ENCODE data around the gene ROR2.
A peak's percentile ranks its signal among the peaks of the same experiment; 100 is the strongest.

Gene ROR2

DNA sequence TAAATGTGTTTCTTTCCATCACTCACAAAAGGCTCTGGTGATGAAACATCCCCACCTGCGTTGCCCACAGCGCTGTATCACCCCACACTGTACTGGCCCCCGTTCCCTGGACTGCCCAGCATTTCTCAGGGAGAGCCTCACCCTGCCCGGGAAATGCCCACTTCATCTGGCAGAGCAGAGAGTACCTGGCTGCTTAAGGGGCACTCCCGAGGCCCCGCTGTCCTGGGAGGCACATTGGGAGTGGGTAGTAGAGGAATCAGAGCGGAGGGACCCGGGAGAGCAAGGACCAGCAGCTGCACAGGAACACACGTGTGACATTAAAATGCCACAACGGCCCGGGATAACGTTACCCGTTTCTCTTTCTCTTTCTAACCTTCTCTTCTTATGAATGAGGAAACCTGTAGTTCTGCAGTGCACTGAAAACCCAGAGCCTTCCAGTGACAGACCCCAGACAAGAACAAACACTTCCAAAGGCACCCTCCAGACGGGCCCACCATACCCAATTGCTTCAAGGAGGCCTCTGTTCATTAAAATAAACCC is 110.0 kb downstream of the ROR2 start:
- DNase-seq: no peak

DNA sequence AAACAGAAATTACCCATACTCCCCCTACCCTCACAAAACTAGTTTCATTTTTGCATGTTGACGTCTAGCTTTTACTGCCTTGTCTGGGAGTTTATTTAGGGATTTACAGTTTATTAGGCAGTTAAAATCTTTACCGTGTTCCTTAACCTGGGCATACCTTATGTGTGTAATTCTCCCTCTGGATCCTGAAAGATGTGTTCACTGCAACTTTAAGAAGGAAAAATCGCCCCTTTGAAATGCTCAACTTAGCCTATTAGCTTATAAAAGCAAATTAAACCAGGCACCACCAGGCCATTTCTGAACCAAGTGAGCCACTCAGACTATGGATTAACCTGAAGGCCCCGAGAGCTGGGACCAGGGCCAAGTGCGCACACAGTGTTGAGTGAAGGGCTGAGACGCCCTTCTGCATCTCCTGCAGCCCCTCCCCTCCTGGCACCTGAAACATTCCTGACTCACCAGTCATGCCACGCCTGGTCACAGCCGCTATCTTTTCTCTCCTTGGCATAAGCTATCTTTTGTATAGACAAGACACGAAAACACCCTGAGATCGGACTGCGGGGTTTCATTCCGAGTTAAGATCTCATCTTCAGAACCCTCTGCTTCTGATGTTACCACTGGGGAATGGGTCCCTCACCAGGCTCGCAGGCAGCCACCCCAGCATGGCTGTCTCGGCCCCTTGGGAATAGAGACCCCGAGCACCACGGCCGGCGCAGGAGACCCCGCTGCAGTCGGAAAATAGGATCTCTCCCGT is 111.9 kb downstream of the ROR2 start:
- peak; percentile 67 for DNase-seq

DNA sequence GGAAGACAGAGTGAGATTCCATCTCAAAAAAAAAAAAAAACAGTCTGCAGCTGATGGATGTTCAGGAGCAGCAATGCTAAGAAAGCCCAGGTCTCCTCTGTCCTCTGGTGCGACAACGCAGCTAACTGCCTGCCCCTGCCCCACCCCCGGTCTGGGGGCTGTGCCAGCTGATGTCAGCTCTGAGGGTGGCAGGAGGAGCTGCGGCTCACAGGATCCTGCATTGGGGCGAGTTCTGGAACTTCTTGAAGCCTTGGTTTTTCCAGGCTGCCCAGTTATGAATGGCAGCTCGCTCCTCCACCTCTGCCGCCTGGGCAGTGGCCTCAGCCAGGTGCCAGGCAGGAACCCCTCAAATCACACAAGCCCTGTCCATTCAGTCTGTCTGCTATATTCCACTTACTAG is 113.5 kb downstream of the ROR2 start:
- no peak for DNase-seq

DNA sequence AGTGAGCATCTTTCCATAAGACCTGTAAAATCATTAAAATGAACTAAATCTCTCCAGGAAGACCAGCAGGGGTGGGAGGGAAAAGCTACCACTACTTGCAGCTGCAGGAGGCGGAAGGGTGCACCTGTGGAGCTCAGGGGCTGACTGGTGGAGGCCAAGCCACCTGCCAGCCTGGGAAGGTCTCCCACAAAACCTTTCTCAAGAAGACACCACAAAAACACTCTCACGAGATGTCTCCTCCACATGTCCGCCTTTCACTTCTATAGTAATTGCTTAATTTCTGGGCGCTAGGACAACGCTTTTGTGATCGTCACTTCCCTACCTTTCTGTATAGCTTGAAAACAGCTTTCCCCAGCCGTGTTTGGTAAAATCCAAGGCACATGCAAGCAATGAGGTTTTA is 114.4 kb downstream of the ROR2 start:
- DNase-seq: no peak

- no peak for DNase-seq
These were observed 114.8 kb downstream of the ROR2 start for GRCh38 chr9:91835216-91835615.

- no peak for DNase-seq
These were observed 115.3 kb downstream of the ROR2 start for GRCh38 chr9:91834740-91835139.

DNA sequence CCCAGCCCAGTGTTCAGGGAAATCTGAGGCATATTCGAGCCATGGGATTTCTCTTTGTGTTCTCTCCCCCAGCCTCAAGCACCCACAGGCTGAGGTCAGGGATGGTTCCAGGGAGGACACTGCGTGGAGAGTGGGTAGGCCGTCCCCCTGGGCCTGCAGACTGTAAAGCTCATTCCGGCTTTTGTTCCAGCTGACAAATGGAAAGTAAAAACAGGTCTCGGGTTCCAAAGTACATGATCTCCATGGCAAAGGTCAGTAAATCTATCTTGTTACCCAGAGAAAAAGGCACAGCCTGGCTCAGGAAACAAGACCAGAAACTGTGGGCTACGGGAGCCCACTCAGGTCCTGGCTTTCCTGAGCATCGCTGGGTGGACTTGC is 116.2 kb downstream of the ROR2 start:
- DNase-seq: no peak

DNA sequence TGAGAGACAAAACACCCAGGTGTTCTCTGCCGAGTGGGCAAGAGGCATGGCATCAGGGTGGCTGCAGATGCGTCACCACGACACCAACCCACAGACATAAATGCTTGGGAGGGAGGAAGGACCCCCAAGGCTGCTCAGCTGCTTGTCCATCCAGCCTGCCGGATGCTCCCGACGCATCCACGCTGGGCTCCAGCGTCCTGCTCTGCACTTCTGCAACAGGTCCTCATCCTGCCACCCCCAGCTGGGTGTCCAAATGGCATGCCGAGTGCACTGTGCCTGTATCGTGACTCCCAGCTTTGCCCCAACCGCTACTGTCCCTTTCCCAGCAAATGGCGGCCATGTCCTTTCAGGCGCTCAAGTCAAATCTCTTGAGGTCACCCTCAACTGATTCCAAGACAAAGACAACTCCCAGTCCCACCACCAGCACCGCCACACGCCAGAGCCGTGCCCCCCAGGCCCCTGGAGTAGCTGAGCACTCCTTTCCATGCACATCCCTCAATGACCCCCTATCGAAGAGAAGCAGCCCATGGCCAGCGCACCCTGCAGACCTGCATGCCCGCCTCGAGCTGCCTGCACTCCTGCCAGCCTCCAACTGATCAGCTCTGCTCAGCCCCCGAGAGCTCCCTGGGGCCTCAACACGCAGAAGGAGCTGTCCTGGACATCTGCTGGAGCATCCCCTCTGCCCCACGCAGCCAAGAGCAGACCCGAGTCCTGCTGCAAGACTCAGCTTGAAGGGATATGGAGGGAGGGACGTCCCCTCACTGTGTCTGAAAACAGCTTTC is 116.7 kb downstream of the ROR2 start:
- no peak for DNase-seq

DNA sequence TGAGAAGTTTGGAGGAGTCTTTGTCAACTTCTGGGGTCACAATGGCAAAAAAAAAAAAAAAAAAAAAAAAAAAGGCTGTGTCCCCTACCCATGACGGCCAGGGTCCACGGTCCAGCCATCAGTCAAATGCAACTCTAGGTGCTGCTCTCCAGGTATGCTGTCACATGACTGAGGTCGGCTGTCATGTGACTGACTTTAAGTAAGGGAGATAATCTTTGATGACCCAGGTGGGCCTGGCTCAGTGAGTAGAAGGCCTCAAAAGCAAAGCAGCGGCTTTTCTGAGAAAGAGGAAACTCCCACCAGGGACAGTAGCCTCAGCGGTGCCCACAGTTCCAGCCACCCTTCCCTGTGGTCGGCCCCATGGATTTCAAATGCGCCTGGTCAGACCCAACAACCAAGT is 117.7 kb downstream of the ROR2 start:
- no peak for DNase-seq

DNA sequence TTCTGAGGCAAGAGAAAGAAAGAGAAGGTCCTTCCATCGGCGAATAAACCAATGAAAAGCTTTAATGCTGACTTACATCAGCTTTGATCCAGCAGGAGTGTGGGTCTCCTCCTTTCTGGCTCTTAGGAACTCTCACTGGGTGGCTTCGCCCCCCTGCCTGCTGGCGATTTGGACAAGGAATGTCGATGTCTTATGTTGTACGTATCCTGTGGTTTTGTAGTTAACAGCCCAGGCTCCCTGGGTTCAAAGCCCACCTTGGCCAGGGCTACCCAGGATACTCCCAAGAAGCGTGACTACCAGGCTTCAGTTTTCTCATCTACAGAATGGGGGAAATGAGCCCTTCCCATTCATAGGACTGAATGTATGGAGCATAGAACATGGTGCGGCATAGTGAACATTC is 124.2 kb downstream of the ROR2 start:
- no peak for DNase-seq

- DNase-seq: no peak
These were observed 124.6 kb downstream of the ROR2 start for GRCh38 chr9:91825422-91825821.

DNA sequence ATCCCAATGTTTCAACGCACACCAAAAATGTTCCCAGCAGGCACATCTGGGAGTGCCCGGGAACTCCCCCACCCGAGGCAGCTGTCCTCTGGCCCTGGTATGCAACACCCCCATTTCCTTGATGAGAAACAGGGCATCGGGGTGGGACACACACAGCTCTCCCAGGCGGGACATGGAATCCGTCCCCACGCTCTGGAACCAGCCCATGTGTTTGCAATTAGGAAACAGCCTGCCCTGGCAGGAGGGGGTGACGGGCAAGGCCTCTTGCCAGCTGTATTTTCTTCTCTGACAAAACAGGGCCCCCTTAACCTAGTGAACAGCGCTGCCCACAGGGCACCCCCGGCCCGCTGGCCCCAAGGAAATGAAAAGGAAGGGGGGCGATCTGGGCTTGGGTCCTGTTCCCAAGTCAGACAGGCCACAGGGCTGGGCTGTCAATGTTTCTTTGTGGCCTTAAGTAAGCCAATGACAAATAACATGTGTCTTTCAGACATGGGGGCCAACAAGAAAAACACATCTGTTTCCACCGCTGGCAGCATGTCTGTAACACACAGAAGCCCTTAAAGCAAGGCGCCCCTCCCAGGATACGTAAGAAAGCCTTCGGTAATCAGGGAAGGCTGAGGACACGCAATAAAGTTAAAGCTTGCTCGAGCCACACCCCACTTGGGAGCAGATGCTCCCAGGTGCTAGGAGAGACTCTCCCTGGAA is 125.3 kb downstream of the ROR2 start:
- no peak for DNase-seq

- no peak for DNase-seq
These were observed 125.9 kb downstream of the ROR2 start for GRCh38 chr9:91824151-91824550.

DNA sequence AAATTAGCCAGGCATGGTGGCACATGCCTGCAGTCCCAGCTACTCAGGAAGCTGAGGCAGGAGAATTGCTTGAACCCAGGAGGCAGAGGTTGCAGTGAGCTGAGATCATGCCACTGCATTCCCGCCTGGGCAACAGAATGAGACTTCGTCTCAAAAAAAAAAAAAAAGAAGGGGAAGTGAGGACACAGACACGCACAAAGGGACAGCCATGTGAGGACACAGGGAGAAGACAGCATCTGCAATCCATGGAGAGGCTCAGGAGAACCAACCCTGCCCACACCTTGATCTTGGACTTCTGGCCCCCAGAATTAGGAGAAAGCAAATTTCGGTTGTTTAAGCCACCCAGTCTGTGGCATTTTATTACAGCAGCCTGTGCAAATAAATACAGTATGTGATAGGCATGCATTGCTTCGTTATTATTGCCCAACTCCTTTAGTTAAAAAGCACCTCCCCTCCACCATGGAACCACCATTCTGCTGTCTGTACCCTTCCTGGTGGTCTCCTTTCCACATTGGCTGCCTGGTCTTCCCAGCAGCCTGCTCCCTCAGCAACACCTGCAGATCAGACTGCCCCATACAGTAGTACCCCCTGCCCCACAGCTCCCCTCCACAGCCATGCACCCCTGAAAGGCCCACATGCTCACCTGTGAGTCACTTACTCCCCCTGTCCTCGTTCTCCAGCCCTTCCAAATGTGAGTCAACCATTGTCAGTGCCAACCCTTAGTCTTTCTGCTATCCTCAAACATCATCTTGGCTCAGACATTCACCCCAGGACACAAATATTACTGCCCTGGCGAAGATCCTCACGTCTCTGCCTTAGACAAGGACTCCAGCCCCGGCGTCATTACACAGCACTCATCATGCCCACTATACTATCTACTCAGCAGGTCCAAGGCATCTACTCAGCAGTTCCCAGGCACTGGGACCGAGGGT is 128.8 kb downstream of the ROR2 start:
- no peak for DNase-seq

DNA sequence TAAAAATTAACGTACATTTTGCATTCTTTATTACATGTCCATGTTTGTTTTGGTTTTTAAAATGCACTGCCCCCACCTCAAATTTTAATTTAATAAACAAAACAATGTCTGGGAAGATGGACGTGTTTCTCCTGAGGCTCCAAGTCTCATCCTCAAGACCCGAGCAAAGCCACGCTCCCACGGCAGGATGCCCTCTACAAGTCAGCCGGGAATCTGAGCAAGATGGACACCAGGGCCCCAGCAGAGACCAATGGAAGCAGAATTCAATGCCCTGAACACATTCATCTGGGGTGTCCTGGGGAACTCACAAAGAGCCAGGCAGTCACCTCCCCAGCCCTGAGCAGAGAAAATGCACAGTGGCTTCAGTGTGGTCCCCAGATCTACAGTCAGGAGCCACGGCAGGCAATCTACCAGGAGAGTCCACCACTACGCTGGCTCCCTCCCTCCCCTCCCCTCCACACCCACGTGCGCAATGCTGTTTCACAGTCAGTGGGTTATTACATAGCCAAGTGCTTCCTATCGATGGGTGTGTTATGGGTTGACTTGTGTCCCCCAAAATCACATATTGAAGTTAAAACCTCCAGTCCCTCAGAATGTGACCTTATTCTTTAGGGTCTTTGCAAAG is 129.8 kb downstream of the ROR2 start:
- DNase-seq: no peak

GRCh38 chr9:91818647-91819403 is 131.2 kb downstream of the ROR2 start:
- DNase-seq: no peak

- DNase-seq: no peak
These were observed 131.8 kb downstream of the ROR2 start for GRCh38 chr9:91818225-91818585.

DNA sequence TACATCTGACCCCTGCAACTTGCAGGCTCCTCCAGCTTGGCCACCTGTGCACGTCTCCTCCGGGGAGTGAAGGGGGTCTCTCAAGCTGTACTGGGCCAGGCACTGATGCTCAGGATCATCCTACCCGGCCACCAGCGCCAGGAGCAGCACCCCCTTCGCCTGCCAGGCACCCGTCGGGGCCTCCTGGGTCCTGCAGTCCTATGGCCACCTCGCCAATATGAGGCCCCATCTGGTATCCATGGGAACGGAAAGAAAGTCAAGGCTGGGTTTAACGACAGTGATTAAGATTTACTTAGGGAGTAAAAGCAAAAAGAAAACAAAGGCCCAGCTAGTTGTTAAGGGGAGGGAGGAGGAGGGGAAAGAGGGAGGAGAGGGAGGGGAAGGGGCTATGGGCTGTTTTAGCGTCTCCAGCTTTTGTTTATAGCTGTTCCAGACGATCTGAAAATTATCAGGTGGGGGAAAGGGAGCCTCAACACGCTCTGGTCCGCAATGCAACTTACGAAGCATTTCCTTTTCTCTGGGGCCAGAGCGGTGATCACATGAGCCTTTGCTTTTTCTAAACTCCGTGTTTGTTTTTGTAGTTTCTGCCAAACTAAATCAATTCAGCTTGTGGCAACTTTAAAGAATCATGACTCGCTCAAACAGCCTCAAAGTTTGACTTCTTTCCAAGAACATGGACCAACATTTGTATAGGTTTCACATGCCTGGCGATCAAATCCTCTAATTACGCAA is 132.4 kb downstream of the ROR2 start:
- DNase-seq: no peak

DNA sequence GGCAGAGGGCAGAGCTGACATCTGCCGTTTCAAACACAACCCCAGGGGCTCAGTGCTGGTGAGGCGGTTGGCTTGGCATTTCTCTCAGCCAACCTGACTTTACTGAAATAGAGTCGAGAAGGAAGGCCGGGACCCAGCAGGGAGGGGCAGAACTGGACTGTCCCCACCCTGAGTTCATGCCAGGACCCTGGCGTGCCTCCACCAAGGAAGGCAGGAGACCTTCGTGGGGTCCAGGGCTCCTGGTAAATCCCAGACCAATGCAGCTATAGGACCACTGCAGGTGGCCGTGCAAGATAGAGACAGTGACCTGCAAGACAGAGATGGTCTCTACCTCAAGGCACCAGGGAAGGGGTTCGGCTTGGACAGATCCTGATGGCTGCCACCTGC is 132.9 kb downstream of the ROR2 start:
- DNase-seq: no peak

DNA sequence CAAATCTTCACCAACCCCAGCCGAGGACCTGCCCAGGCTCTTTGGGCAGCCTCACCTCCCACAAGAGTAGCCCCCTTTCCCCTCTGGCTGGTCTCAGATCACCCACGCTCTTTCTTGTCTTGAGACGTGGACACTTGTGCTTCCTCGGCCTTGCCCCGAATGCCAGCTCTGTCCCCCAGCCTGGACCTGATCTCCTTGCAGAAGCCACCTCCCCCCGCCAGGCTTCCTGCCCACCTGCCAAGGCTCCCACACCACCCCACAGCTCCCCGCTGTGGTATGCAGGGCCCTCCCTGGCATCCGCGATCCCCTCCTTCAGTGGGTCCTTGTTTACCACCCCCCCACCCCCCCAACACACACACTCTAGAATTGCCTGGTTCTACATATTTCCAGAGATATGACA is 133.7 kb downstream of the ROR2 start:
- DNase-seq: no peak

- no peak for DNase-seq
These were observed 134.1 kb downstream of the ROR2 start for GRCh38 chr9:91815896-91816295.
